H1 (cell line): ENCODE data around the gene ROBO4. TPM values are rescaled to one million over a fixed set of nuclear protein-coding genes. Genes with fewer than 3 reads are reported as not detected.
A peak's percentile ranks its signal among the peaks of the same experiment; 100 is the strongest.

Source experiments
- ASH2L ChIP-seq: fragments of 200-600, 300-600 bp; sonication (generic); IDR thresholded peaks from one replicate; pipeline ENCODE4 v1.7.1; 2017; ENCODE audit warnings: low read length
- BACH1 ChIP-seq: IDR thresholded peaks from 2 replicates; pipeline ENCODE4 v1.6.1; 2012; ENCODE audit warnings: low read length, improper control_type of control experiment
- BRCA1 ChIP-seq: IDR thresholded peaks from 2 replicates; pipeline ENCODE4 v1.6.1; 2012; ENCODE audit warnings: low read depth, low read length, improper control_type of control experiment
- CEBPB ChIP-seq: IDR thresholded peaks from 2 replicates; pipeline ENCODE4 v1.6.1; 2012; ENCODE audit warnings: low read depth, low read length
- CHD1 ChIP-seq: IDR thresholded peaks from 2 replicates; pipeline ENCODE4 v1.6.1; 2012; ENCODE audit warnings: low read depth, low read length, improper control_type of control experiment
- E2F6 ChIP-seq: IDR thresholded peaks from 2 replicates; pipeline ENCODE4 v1.6.1; 2012; ENCODE audit warnings: inconsistent platforms
- GTF2F1 ChIP-seq: IDR thresholded peaks from 2 replicates; pipeline ENCODE4 v1.6.1; 2012; ENCODE audit warnings: low read depth, low read length, improper control_type of control experiment, borderline replicate concordance
- HDAC6 ChIP-seq: IDR thresholded peaks from one replicate; pipeline ENCODE4 v1.7.1; 2012; ENCODE audit warnings: low read depth, mild to moderate bottlenecking, inconsistent platforms, low read length, moderate library complexity
- JUN ChIP-seq: IDR thresholded peaks from 2 replicates; pipeline ENCODE4 v1.6.1; 2011; ENCODE audit warnings: low read depth, mild to moderate bottlenecking, improper control_type of control experiment, low read length
- MAFK ChIP-seq: IDR thresholded peaks from 2 replicates; pipeline ENCODE4 v1.6.1; 2012; ENCODE audit warnings: low read depth, mild to moderate bottlenecking, improper control_type of control experiment, low read length
- SAP30 ChIP-seq: fragments of 300-600 bp; sonication (generic); IDR thresholded peaks from 2 replicates; pipeline ENCODE4 v1.7.1; 2012; ENCODE audit warnings: low read length, moderate library complexity, mild to moderate bottlenecking, inconsistent platforms; ENCODE audit not compliant: insufficient read depth, insufficient replicate concordance
- SIN3A ChIP-seq, 2 experiments: IDR thresholded peaks in 1 of 2; conservative IDR thresholded peaks in 1 of 2; 2 replicates each; pipeline ENCODE4 v1.6.1; 2011 to 2012; ENCODE audit warnings: low read length in 2 of 2, improper control_type of control experiment in 1 of 2, low read depth in 1 of 2, mild to moderate bottlenecking in 1 of 2
- SIX5 ChIP-seq: IDR thresholded peaks from 2 replicates; pipeline ENCODE4 v1.6.1; 2011; ENCODE audit warnings: mild to moderate bottlenecking, low read depth, low read length
- TAF7 ChIP-seq: optimal IDR thresholded peaks from 2 replicates; pipeline ENCODE3; 2011; ENCODE audit warnings: low read depth, mild to moderate bottlenecking, inconsistent platforms, low read length, moderate library complexity, borderline replicate concordance
- TCF12 ChIP-seq: IDR thresholded peaks from 2 replicates; pipeline ENCODE4 v1.6.1; 2011; ENCODE audit warnings: low read depth, mild to moderate bottlenecking, low read length
- polyA plus RNA-seq, 7 experiments: library from polyadenylated mRNA; depleted of rRNA in 3 of 7; stranded (reverse) in 5 of 7; unstranded in 2 of 7; fragments of >200 nt in 5 of 7; fragments of 200-250 nt in 2 of 7; gene quantifications; 1 replicate in 5 of 7; 2 replicates in 1 of 7; 4 replicates in 1 of 7; pipeline versions ENCODE4 v1.2.1 to v1.2.3, GENCODE V29; 2011 to 2013; ENCODE audit warnings: missing spikeins in 2 of 7, mixed read lengths in 2 of 7
- total RNA-seq: library from RNA; stranded (reverse); fragmentation: NEBNext Ultra II Directional; extraction: Animal tissue kit (Norgen Biotek cat#: 25700); gene quantifications from 2 replicates; pipeline ENCODE4 v1.2.1, GENCODE V29; 2021

Gene ROBO4
- total and polyA plus RNA-seq, 2 of the 8 experiments (the other 6 are each of a cell fraction or from before 2014, with no cell fraction given): 0.03 TPM; not detected in 1

- TF ChIP-seq GTF2F1: no peak
- TF ChIP-seq BACH1: 0 out of 2 replicates have a peak, but pooled peaks have one; percentile 5
- peak; percentile 97 for TF ChIP-seq E2F6
- TF ChIP-seq HDAC6: no peak
- no peak for TF ChIP-seq BRCA1
- TF ChIP-seq SAP30: no peak
- no peak for TF ChIP-seq SIN3A (conservative IDR thresholded peaks at IDR 0.05 in 1 of 2, IDR thresholded peaks at IDR 0.05 in 1 of 2; ENCODE audit: low read depth in 1 of 2, low read length in 2 of 2)
- no peak for TF ChIP-seq SIX5
- no peak for TF ChIP-seq JUN
- no peak for TF ChIP-seq ASH2L
- no peak for TF ChIP-seq MAFK
- no peak for TF ChIP-seq TAF7
- no peak for TF ChIP-seq CHD1
- no peak for TF ChIP-seq TCF12
- no peak for TF ChIP-seq CEBPB
Observed at GRCh38 chr11:124865902-124866851, 31.5 kb downstream of the ROBO4 start (continued).
